Measurements from ENCODE around the gene ZC3H18. TPM values are rescaled to one million over a fixed set of nuclear protein-coding genes. Genes with fewer than 3 reads are reported as not detected.

ZC3H18 gene
- total RNA-seq, 1 experiment from 2014 or later, result 11.8 TPM

GRCh38 chr16:88613911-88614817 lies 44.0 kb downstream of the ZC3H18 start:
- no peaks in the 10 kb centered on the region for H3K79me2 ChIP-seq (ENCODE audit: low read length)
- CTCF ChIA-PET, result no interaction called here
- H3K9me2 ChIP-seq (replicated peaks; ENCODE audit: low read length), result no peaks in the 10 kb centered on the region
- H2AFZ ChIP-seq (ENCODE audit: low read length), result no peak overlapping the region
- no peaks in the 10 kb centered on the region for H3K9me3 ChIP-seq (ENCODE audit: low read length)
- no peak overlapping the region for H3K4me2 ChIP-seq (ENCODE audit: low read length)
- peaks cover 7% of the 10 kb centered on the region; the same call in 1 of the 2 replicates for H3K36me3 ChIP-seq (ENCODE audit: low read depth, low read length)
- no peak overlapping the region for H3K27ac ChIP-seq (ENCODE audit: low read length)
- TF ChIP-seq EZH2 (IDR thresholded peaks at IDR 0.05; ENCODE audit: low read length, unreplicated experiment) (no peak), CTCF (conservative IDR thresholded peaks at IDR 0.05; ENCODE audit: low read depth, low read length) (no peak), EZH2phosphoT487 (IDR thresholded peaks at IDR 0.05; ENCODE audit: borderline replicate concordance, low read length) (no peak)
- no peaks in the 10 kb centered on the region for H4K20me1 ChIP-seq (ENCODE audit: low read length)
- no peak overlapping the region for H3K9ac ChIP-seq (ENCODE audit: low read length)
- no peaks in the 10 kb centered on the region for H3F3A ChIP-seq (ENCODE audit: low read length, unreplicated experiment)
- no peak for ATAC-seq
- intact Hi-C loops (cut with micrococcal nuclease), result no loop called here
- no peak for DNase-seq
- H3K4me1 ChIP-seq (ENCODE audit: insufficient read depth, low read length), result no peaks in the 10 kb centered on the region
- POLR2A ChIA-PET (ENCODE audit: unreplicated experiment), result no interaction called here
- no peak overlapping the region for H3K4me3 ChIP-seq (ENCODE audit: low read length)
- no peaks in the 10 kb centered on the region for H3K27me3 ChIP-seq (ENCODE audit: low read length)
- BruUV-seq (replicated peaks), result no TSS peak

GRCh38 chr16:88614818-88615580 lies 44.8 kb downstream of the ZC3H18 start:
- Histone ChIP-seq H3K4me2 (ENCODE audit: low read length) (no peak overlapping the region), H3K4me1 (ENCODE audit: insufficient read depth, low read length) (no peaks in the 10 kb centered on the region), H3K9me3 (ENCODE audit: low read length) (no peaks in the 10 kb centered on the region), H3K27ac (ENCODE audit: low read length) (no peak overlapping the region), H3K27me3 (ENCODE audit: low read length) (no peaks in the 10 kb centered on the region), H3K4me3 (ENCODE audit: low read length) (no peak overlapping the region), H3F3A (ENCODE audit: low read length, unreplicated experiment) (no peaks in the 10 kb centered on the region), H2AFZ (ENCODE audit: low read length) (no peak overlapping the region), H3K9me2 (replicated peaks; ENCODE audit: low read length) (no peaks in the 10 kb centered on the region), H4K20me1 (ENCODE audit: low read length) (no peaks in the 10 kb centered on the region), H3K79me2 (ENCODE audit: low read length) (no peaks in the 10 kb centered on the region), H3K9ac (ENCODE audit: low read length) (no peak overlapping the region), H3K36me3 (ENCODE audit: low read depth, low read length) (peaks cover 4% of the 10 kb centered on the region; the same call in 1 of the 2 replicates)
- no TSS peak for BruUV-seq (replicated peaks)
- no peak for ATAC-seq
- DNase-seq, result no peak
- intact Hi-C loops (cut with micrococcal nuclease), result no loop called here
- POLR2A ChIA-PET (ENCODE audit: unreplicated experiment), result no interaction called here
- TF ChIP-seq EZH2phosphoT487 (IDR thresholded peaks at IDR 0.05; ENCODE audit: borderline replicate concordance, low read length), result no peak
- no peak for TF ChIP-seq EZH2 (IDR thresholded peaks at IDR 0.05; ENCODE audit: low read length, unreplicated experiment)
- no peak for TF ChIP-seq CTCF (conservative IDR thresholded peaks at IDR 0.05; ENCODE audit: low read depth, low read length)
- CTCF ChIA-PET, result no interaction called here
